Posterior vena cava (tissue), 2 donors: Measurements from ENCODE around the gene CLSTN1. TPM values are rescaled to one million over a fixed set of nuclear protein-coding genes. Genes with fewer than 3 reads are reported as not detected.

Experiments used
- total RNA-seq, 2 donors: library from RNA; stranded (reverse); fragmentation: NEBNext Ultra II Directional; extraction: Animal tissue kit (Norgen Biotek cat#: 25700); gene quantifications; one replicate each; pipeline ENCODE4 v1.2.1, GENCODE V29; 2021
- donor health status: DM: yes; HTN: yes; CAD: no.
- donor health status: DM: yes; HTN: yes; CAD: no.

Gene CLSTN1
- total RNA-seq, 2 donors from 2014 or later = 59.8 to 77.9 TPM

Other genes with a start within 250 kb of the CLSTN1 start
- 1 to 10 TPM; 6.1 to 6.9 TPM for gene TMEM201, start 235.1 kb downstream of the CLSTN1 start, total RNA-seq
- gene PIK3CD, start 172.2 kb downstream of the CLSTN1 start, total RNA-seq = 1 to 10 TPM; 7.9 to 9.2 TPM
- 10 to 100 TPM; 13.9 to 18.3 TPM for gene CTNNBIP1, start 86.3 kb upstream of the CLSTN1 start, total RNA-seq
- 10 to 100 TPM; 31.5 to 34.1 TPM for gene LZIC, start 119.4 kb upstream of the CLSTN1 start, total RNA-seq
- 1 to 10 TPM; 7.5 to 7.8 TPM for gene NMNAT1, start 119.5 kb upstream of the CLSTN1 start, total RNA-seq
- 10 to 100 TPM; 32.9 to 35.7 TPM for gene RBP7, start 173.3 kb upstream of the CLSTN1 start, total RNA-seq
- gene UBE4B, start 209.0 kb upstream of the CLSTN1 start, total RNA-seq = 10 to 100 TPM; 34.4 to 34.7 TPM